Adrenal gland (tissue), 12 donors: ENCODE data around the gene SPRR3. TPM values are rescaled to one million over a fixed set of nuclear protein-coding genes. Genes with fewer than 3 reads are reported as not detected.
"Not testable (repeated sequence)": the region's sequence is repeated elsewhere in the genome, so short reads cannot be mapped to it uniquely, and the experiment has no call there.

ENCODE experiments used
- DNase-seq, 7 donors: peaks; one replicate each; pipeline ENCODE4 v3.0.0-alpha.2; 2019 to 2020
- H3K27ac ChIP-seq, 5 donors: fragments of 200-600 bp; sonication (generic) in 4 of 5; 1 replicate in 3 of 5; 2 replicates in 2 of 5; pipeline versions ENCODE4 v1.5.1 to v1.8.0; 2016 to 2020; ENCODE audit warnings: mild to moderate bottlenecking in 1 of 5
- H3K27me3 ChIP-seq: fragments of 200-600 bp; 2 replicates; pipeline ENCODE4 v1.8.0; 2021
- H3K36me3 ChIP-seq, 2 donors: fragments of 200-600 bp; replicated peaks in 1 of 2; 1 replicate in 1 of 2; 2 replicates in 1 of 2; pipeline versions ENCODE4 v1.5.1 to v1.8.0; 2018 to 2022
- H3K4me1 ChIP-seq, 2 donors: fragments of 200-600 bp; replicated peaks in 1 of 2; 1 replicate in 1 of 2; 2 replicates in 1 of 2; pipeline versions ENCODE4 v1.5.1 to v1.8.0; 2018 to 2021
- H3K4me3 ChIP-seq, 4 donors: fragments of 200-600 bp; sonication (generic) in 3 of 4; one replicate each; pipeline ENCODE4 v1.5.1; 2016 to 2018
- H3K9me3 ChIP-seq, 3 donors: fragments of 200-600 bp; sonication (generic) in 1 of 3; replicated peaks in 1 of 3; 1 replicate in 2 of 3; 2 replicates in 1 of 3; pipeline versions ENCODE4 v1.5.1 to v1.8.0; 2016 to 2021
- CTCF ChIP-seq, 6 experiments: fragments of 450-650 bp in 4 of 6; fragments of 200-600 bp in 2 of 6; sonication (generic) in 1 of 6; IDR thresholded peaks; 1 replicate in 5 of 6; 2 replicates in 1 of 6; pipeline versions ENCODE4 v1.5.1 to v1.8.0; 2016 to 2021; ENCODE audit warnings: antibody characterized with exemption in 6 of 6, mild to moderate bottlenecking in 2 of 6, moderate library complexity in 1 of 6
- POLR2A ChIP-seq, 2 donors: fragments of 450-650 bp; IDR thresholded peaks; one replicate each; pipeline ENCODE4 v1.6.1; 2017; ENCODE audit warnings: antibody characterized with exemption in 2 of 2, mild to moderate bottlenecking in 2 of 2, moderate library complexity in 1 of 2
- WGBS, 4 donors: extraction: QIAGEN DNeasy Blood & Tissue Kit in 2 of 4; methylation state at CpG; one replicate each; pipeline versions ENCODE4 v1.1.5 to v1.1.7; 2013 to 2017; 5-methylcytosine and 5-hydroxymethylcytosine counted together
- intact Hi-C, 2 donors: fragments of 100-400 bp; cut with DNase I; formaldehyde crosslinking; loops; one replicate each; pipeline versions ENCODE4 v1.14.1 to v1.15.0; 2022 to 2023
- polyA plus RNA-seq, 3 donors: library from polyadenylated mRNA; stranded (reverse); fragments of 200-250 nt in 2 of 3; fragments of 350-450 nt in 1 of 3; fragmentation: Illumina TruSeq in 1 of 3; extraction: RNeasy Lipid Tissue Mini Kit (QIAGEN cat#74804) in 1 of 3; gene quantifications; one replicate each; pipeline ENCODE4 v1.2.3, GENCODE V29; 2013 to 2014
- total RNA-seq, 9 donors: library from RNA; depleted of rRNA in 4 of 9; stranded (reverse); fragments of >200 nt in 4 of 9; fragments of 120-200 nt in 1 of 9; fragmentation: NEBNext Ultra II Directional in 1 of 9; extraction: Animal tissue kit (Norgen Biotek cat#: 25700) in 1 of 9; gene quantifications; one replicate each; pipeline versions ENCODE4 v1.1.0 to v1.2.4, GENCODE V29; 2013 to 2023
- donor health status: healthy with polysubstance abuse.
- donor health status: Bipolar disorder and iron deficiency.
- donor health status: DM: yes; HTN: yes; CAD: no.
- donor health status: DM: no; HTN: no; CAD: no.
- donor health status: DM: no; HTN: no; CAD: no.
- donor health status: DM: yes; HTN: yes; CAD: no.

The SPRR3 gene
- total and polyA plus RNA-seq, 12 donors, result 0.67 to 6.1 (median 2.5) TPM; not detected in 8

- Histone ChIP-seq H3K27ac (no peak overlapping the region), H3K27me3 (no peaks in the 10 kb centered on the region), H3K4me3 (no peak overlapping the region), H3K36me3 (no peaks in the 10 kb centered on the region), H3K4me1 (no peaks in the 10 kb centered on the region), H3K9me3 (no peaks in the 10 kb centered on the region)
- DNase-seq, result no peak
- intact Hi-C loops, result no loop called here
- WGBS, 4 donors, result 100% methylated on average over 1 of the region's 1 CpG
- no peak for TF ChIP-seq POLR2A (IDR thresholded peaks at IDR 0.05)
- TF ChIP-seq CTCF (IDR thresholded peaks at IDR 0.05), result no peak
These were observed 1.3 kb upstream of the SPRR3 start for GRCh38 chr1:153000294-153000693.

GRCh38 chr1:153011235-153011758, 9.7 kb downstream of the SPRR3 start:
- H3K4me1 ChIP-seq, H3K27me3 ChIP-seq, H3K9me3 ChIP-seq, H3K27ac ChIP-seq, H3K4me3 ChIP-seq, intact Hi-C loops, DNase-seq, H3K36me3 ChIP-seq: not testable (repeated sequence)
- WGBS, 4 donors, result 80 to 87% (median 83%) methylated on average over 8 of the region's 8 CpGs

- 39 to 50% (median 43%) methylated on average over 2 of the region's 2 CpGs for WGBS, 4 donors
- DNase-seq, H3K4me3 ChIP-seq: not testable (repeated sequence)
These were observed 20.3 kb downstream of the SPRR3 start for GRCh38 chr1:153021829-153022228.

GRCh38 chr1:153022340-153022739, 20.8 kb downstream of the SPRR3 start:
- H3K4me3 ChIP-seq, DNase-seq, H3K27me3 ChIP-seq, H3K27ac ChIP-seq, intact Hi-C loops, H3K36me3 ChIP-seq, H3K9me3 ChIP-seq, H3K4me1 ChIP-seq: not testable (repeated sequence)
- WGBS, 4 donors, result 64 to 73% (median 70%) methylated on average over 9 of the region's 9 CpGs

More at GRCh38 chr1:153021829-153022228, 20.3 kb downstream of the SPRR3 start:
- H3K9me3 ChIP-seq, H3K27me3 ChIP-seq, intact Hi-C loops, H3K27ac ChIP-seq, H3K4me1 ChIP-seq, H3K36me3 ChIP-seq: not testable (repeated sequence)

GRCh38 chr1:153023109-153023508, 21.6 kb downstream of the SPRR3 start:
- no peaks in the 10 kb centered on the region for H3K27me3 ChIP-seq
- H3K4me1 ChIP-seq, result no peaks in the 10 kb centered on the region
- H3K27ac ChIP-seq, result no peak overlapping the region
- intact Hi-C loops, result no loop called here
- DNase-seq, result peak in 5 of 7 donors; percentile 26 to 56 (median 42)
- WGBS, 4 donors, result 62 to 77% (median 67%) methylated on average over 4 to 7 of the region's 7 CpGs
- no peaks in the 10 kb centered on the region for H3K36me3 ChIP-seq
- H3K4me3 ChIP-seq, result no peak overlapping the region
- TF ChIP-seq POLR2A (IDR thresholded peaks at IDR 0.05) (no peak), CTCF (IDR thresholded peaks at IDR 0.05) (no peak)
- H3K9me3 ChIP-seq, result no peaks in the 10 kb centered on the region

GRCh38 chr1:153024413-153024812, 22.9 kb downstream of the SPRR3 start:
- intact Hi-C loops, result no loop called here
- 71 to 91% (median 85%) methylated on average over 1 of the region's 1 CpG for WGBS, 4 donors

More at GRCh38 chr1:153024413-153024812, 22.9 kb downstream of the SPRR3 start:
- H3K27me3 ChIP-seq, result no peaks in the 10 kb centered on the region
- H3K36me3 ChIP-seq, result no peaks in the 10 kb centered on the region
- no peak for TF ChIP-seq POLR2A (IDR thresholded peaks at IDR 0.05)
- no peak for TF ChIP-seq CTCF (IDR thresholded peaks at IDR 0.05)
- no peak overlapping the region for H3K27ac ChIP-seq
- no peaks in the 10 kb centered on the region for H3K4me1 ChIP-seq
- no peak overlapping the region for H3K4me3 ChIP-seq
- no peaks in the 10 kb centered on the region for H3K9me3 ChIP-seq
- DNase-seq, result no peak
